ENCODE measurements around the gene UBXN2A. TPM values are rescaled to one million over a fixed set of nuclear protein-coding genes. Genes with fewer than 3 reads are reported as not detected.

The UBXN2A gene
- total and polyA plus RNA-seq, 4 donors: 4.7 to 23.3 (median 8.1) TPM

GRCh38 chr2:23994567-23994966, 54.3 kb downstream of the UBXN2A start:
- no peak overlapping the region for H3K27ac ChIP-seq (ENCODE audit: low read depth in 1 of 2, low read length in 1 of 2)
- ATAC-seq (ENCODE audit: insufficient read depth, low FRiP score) (no peak), DNase-seq (no peak)
- no peak overlapping the region for H3K9ac ChIP-seq (ENCODE audit: insufficient read depth in 1 of 2, low read length in 2 of 2)
- H3K36me3 ChIP-seq (ENCODE audit: control insufficient read depth in 4 of 4, insufficient read depth in 4 of 4, low read length in 4 of 4): peaks cover 0 to 4% (median 3%) of the 10 kb centered on the region in 4 donors
- 61 to 64% methylated on average over 1 of the region's 1 CpG for WGBS, 2 donors
- no peaks in the 10 kb centered on the region for H3K4me1 ChIP-seq (ENCODE audit: control insufficient read depth in 5 of 5, insufficient read depth in 5 of 5, low read length in 5 of 5)
- H3K4me3 ChIP-seq: no peak overlapping the region
- no peaks in the 10 kb centered on the region for H3K9me3 ChIP-seq (ENCODE audit: control insufficient read depth in 4 of 4, insufficient read depth in 3 of 4, low read length in 3 of 4)
- TF ChIP-seq, protein P1, sequence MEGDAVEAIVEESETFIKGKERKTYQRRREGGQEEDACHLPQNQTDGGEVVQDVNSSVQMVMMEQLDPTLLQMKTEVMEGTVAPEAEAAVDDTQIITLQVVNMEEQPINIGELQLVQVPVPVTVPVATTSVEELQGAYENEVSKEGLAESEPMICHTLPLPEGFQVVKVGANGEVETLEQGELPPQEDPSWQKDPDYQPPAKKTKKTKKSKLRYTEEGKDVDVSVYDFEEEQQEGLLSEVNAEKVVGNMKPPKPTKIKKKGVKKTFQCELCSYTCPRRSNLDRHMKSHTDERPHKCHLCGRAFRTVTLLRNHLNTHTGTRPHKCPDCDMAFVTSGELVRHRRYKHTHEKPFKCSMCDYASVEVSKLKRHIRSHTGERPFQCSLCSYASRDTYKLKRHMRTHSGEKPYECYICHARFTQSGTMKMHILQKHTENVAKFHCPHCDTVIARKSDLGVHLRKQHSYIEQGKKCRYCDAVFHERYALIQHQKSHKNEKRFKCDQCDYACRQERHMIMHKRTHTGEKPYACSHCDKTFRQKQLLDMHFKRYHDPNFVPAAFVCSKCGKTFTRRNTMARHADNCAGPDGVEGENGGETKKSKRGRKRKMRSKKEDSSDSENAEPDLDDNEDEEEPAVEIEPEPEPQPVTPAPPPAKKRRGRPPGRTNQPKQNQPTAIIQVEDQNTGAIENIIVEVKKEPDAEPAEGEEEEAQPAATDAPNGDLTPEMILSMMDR (IDR thresholded peaks at IDR 0.05; ENCODE audit: control extremely low read depth, extremely low read depth): no peak
- H3K27me3 ChIP-seq (ENCODE audit: control insufficient read depth in 3 of 3, insufficient read depth in 3 of 3, low read length in 2 of 3): no peaks in the 10 kb centered on the region

GRCh38 chr2:24007693-24008092, 67.4 kb downstream of the UBXN2A start:
- no peaks in the 10 kb centered on the region for H3K36me3 ChIP-seq (ENCODE audit: control insufficient read depth in 4 of 4, insufficient read depth in 4 of 4, low read length in 4 of 4)
- ATAC-seq (ENCODE audit: insufficient read depth, low FRiP score): no peak
- H3K9ac ChIP-seq (ENCODE audit: insufficient read depth in 1 of 2, low read length in 2 of 2): no peak overlapping the region
- DNase-seq: no peak
- H3K9me3 ChIP-seq (ENCODE audit: control insufficient read depth in 4 of 4, insufficient read depth in 3 of 4, low read length in 3 of 4): peaks cover 0 to 7% (median 0%) of the 10 kb centered on the region in 4 donors
- H3K27ac ChIP-seq (ENCODE audit: low read depth in 1 of 2, low read length in 1 of 2): no peak overlapping the region
- no peak overlapping the region for H3K4me3 ChIP-seq
- peaks cover 0 to 13% (median 0%) of the 10 kb centered on the region in 5 donors for H3K4me1 ChIP-seq (ENCODE audit: control insufficient read depth in 5 of 5, insufficient read depth in 5 of 5, low read length in 5 of 5)
- H3K27me3 ChIP-seq (ENCODE audit: control insufficient read depth in 3 of 3, insufficient read depth in 3 of 3, low read length in 2 of 3): peaks cover 0 to 21% (median 7%) of the 10 kb centered on the region in 3 donors
- TF ChIP-seq, protein P1 (IDR thresholded peaks at IDR 0.05; ENCODE audit: control extremely low read depth, extremely low read depth): no peak

GRCh38 chr2:24008672-24009366, 68.6 kb downstream of the UBXN2A start:
- Histone ChIP-seq H3K9me3 (ENCODE audit: control insufficient read depth in 4 of 4, insufficient read depth in 3 of 4, low read length in 3 of 4) (peaks cover 0 to 7% (median 0%) of the 10 kb centered on the region in 4 donors), H3K4me3 (no peak overlapping the region), H3K27me3 (ENCODE audit: control insufficient read depth in 3 of 3, insufficient read depth in 3 of 3, low read length in 2 of 3) (peaks cover 0 to 21% (median 7%) of the 10 kb centered on the region in 3 donors), H3K4me1 (ENCODE audit: control insufficient read depth in 5 of 5, insufficient read depth in 5 of 5, low read length in 5 of 5) (peaks cover 0 to 13% (median 0%) of the 10 kb centered on the region in 5 donors), H3K27ac (ENCODE audit: low read depth in 1 of 2, low read length in 1 of 2) (no peak overlapping the region), H3K9ac (ENCODE audit: insufficient read depth in 1 of 2, low read length in 2 of 2) (no peak overlapping the region), H3K36me3 (ENCODE audit: control insufficient read depth in 4 of 4, insufficient read depth in 4 of 4, low read length in 4 of 4) (no peaks in the 10 kb centered on the region)
- ATAC-seq (ENCODE audit: insufficient read depth, low FRiP score) (no peak), DNase-seq (no peak)
- WGBS, 2 donors: 83 to 92% methylated on average over 13 of the region's 13 CpGs
- TF ChIP-seq, protein P1 (IDR thresholded peaks at IDR 0.05; ENCODE audit: control extremely low read depth, extremely low read depth): no peak

GRCh38 chr2:24009367-24009679, 69.1 kb downstream of the UBXN2A start:
- H3K4me1 ChIP-seq (ENCODE audit: control insufficient read depth in 5 of 5, insufficient read depth in 5 of 5, low read length in 5 of 5): peaks cover 0 to 13% (median 0%) of the 10 kb centered on the region in 5 donors
- no peak for DNase-seq
- peaks cover 0 to 7% (median 0%) of the 10 kb centered on the region in 4 donors for H3K9me3 ChIP-seq (ENCODE audit: control insufficient read depth in 4 of 4, insufficient read depth in 3 of 4, low read length in 3 of 4)
- no peaks in the 10 kb centered on the region for H3K36me3 ChIP-seq (ENCODE audit: control insufficient read depth in 4 of 4, insufficient read depth in 4 of 4, low read length in 4 of 4)
- no peak overlapping the region for H3K4me3 ChIP-seq
- ATAC-seq (ENCODE audit: insufficient read depth, low FRiP score): no peak
- 65 to 75% methylated on average over 9 of the region's 9 CpGs for WGBS, 2 donors
- TF ChIP-seq, protein P1 (IDR thresholded peaks at IDR 0.05; ENCODE audit: control extremely low read depth, extremely low read depth): no peak
- no peak overlapping the region for H3K27ac ChIP-seq (ENCODE audit: low read depth in 1 of 2, low read length in 1 of 2)
- H3K9ac ChIP-seq (ENCODE audit: insufficient read depth in 1 of 2, low read length in 2 of 2): no peak overlapping the region
- H3K27me3 ChIP-seq (ENCODE audit: control insufficient read depth in 3 of 3, insufficient read depth in 3 of 3, low read length in 2 of 3): peaks cover 0 to 21% (median 7%) of the 10 kb centered on the region in 3 donors

All from lung (tissue), 12 donors.